Measurements from ENCODE around the gene FANCD2.

Gene FANCD2

GRCh38 chr3:10136426-10137005 is 110.3 kb downstream of the FANCD2 start:
- Histone ChIP-seq H4K20me1 (no peaks in the 10 kb centered on the region), H3K4me1 (peaks cover 3% of the 10 kb centered on the region; the same call in 1 of the 2 replicates), H3K27ac (no peak overlapping the region), H3K36me3 (no peaks in the 10 kb centered on the region), H3K9ac (no peak overlapping the region), H3K4me2 (no peak overlapping the region), H3K4me3 (no peak overlapping the region), H3K27me3 (no peaks in the 10 kb centered on the region), H3K9me3 (peaks cover 3% of the 10 kb centered on the region; the same call in 1 of the 2 replicates)
- no peak for TF ChIP-seq Cebpa-rat (IDR thresholded peaks at IDR 0.05)

- Histone ChIP-seq H3K27ac (no peak overlapping the region), H3K36me3 (no peaks in the 10 kb centered on the region), H3K4me1 (peaks cover 3% of the 10 kb centered on the region; the same call in 1 of the 2 replicates), H3K4me3 (no peak overlapping the region), H3K9ac (no peak overlapping the region), H3K4me2 (no peak overlapping the region), H3K27me3 (no peaks in the 10 kb centered on the region), H3K9me3 (peaks cover 3% of the 10 kb centered on the region; the same call in 1 of the 2 replicates), H4K20me1 (peaks cover 2% of the 10 kb centered on the region; the same call in 1 of the 2 replicates)
- no peak for TF ChIP-seq Cebpa-rat (IDR thresholded peaks at IDR 0.05)
These were observed 110.9 kb downstream of the FANCD2 start for GRCh38 chr3:10137178-10137577.

GRCh38 chr3:10140996-10141546 is 114.8 kb downstream of the FANCD2 start:
- Histone ChIP-seq H3K9ac (no peak overlapping the region), H3K4me2 (peak overlapping the region; percentile 87), H3K9me3 (peaks cover 3% of the 10 kb centered on the region; the same call in 1 of the 2 replicates), H4K20me1 (peaks cover 41% of the 10 kb centered on the region), H3K36me3 (peaks cover 27% of the 10 kb centered on the region), H3K27me3 (no peaks in the 10 kb centered on the region), H3K4me3 (peak overlapping the region; percentile 83; the same call in 1 of the 2 replicates), H3K27ac (peak overlapping the region; percentile 92), H3K4me1 (peaks cover 37% of the 10 kb centered on the region)
- TF ChIP-seq Cebpa-rat (IDR thresholded peaks at IDR 0.05): no peak

GRCh38 chr3:10142707-10143560 is 116.7 kb downstream of the FANCD2 start:
- Histone ChIP-seq H3K27me3 (no peaks in the 10 kb centered on the region), H3K36me3 (peaks cover 46% of the 10 kb centered on the region), H4K20me1 (peaks cover 60% of the 10 kb centered on the region), H3K4me3 (peak overlapping the region; percentile 83), H3K9ac (peak overlapping the region; percentile 94), H3K27ac (peak overlapping the region; percentile 92), H3K4me2 (peak overlapping the region; percentile 87), H3K4me1 (peaks cover 39% of the 10 kb centered on the region), H3K9me3 (no peaks in the 10 kb centered on the region)
- TF ChIP-seq Cebpa-rat (IDR thresholded peaks at IDR 0.05): peak; percentile 52; the same call in 1 of the 2 replicates

- TF ChIP-seq Cebpa-rat (IDR thresholded peaks at IDR 0.05): no peak
- H3K4me3 ChIP-seq: no peak overlapping the region
- H3K4me2 ChIP-seq: peak overlapping the region; percentile 87; the same call in 1 of the 2 replicates
- H3K9ac ChIP-seq: no peak overlapping the region
- H3K9me3 ChIP-seq: no peaks in the 10 kb centered on the region
- H3K27ac ChIP-seq: no peak overlapping the region
- peaks cover 39% of the 10 kb centered on the region for H3K4me1 ChIP-seq
- no peaks in the 10 kb centered on the region for H3K27me3 ChIP-seq
- H3K36me3 ChIP-seq: peaks cover 71% of the 10 kb centered on the region
- H4K20me1 ChIP-seq: peaks cover 86% of the 10 kb centered on the region
These were observed 119.4 kb downstream of the FANCD2 start for GRCh38 chr3:10145685-10146084.

- H3K9ac ChIP-seq: no peak overlapping the region
- TF ChIP-seq Cebpa-rat (IDR thresholded peaks at IDR 0.05): no peak
- no peak overlapping the region for H3K4me2 ChIP-seq
- H3K4me1 ChIP-seq: peaks cover 23% of the 10 kb centered on the region
- H3K9me3 ChIP-seq: no peaks in the 10 kb centered on the region
- H3K27me3 ChIP-seq: no peaks in the 10 kb centered on the region
- H3K36me3 ChIP-seq: peaks cover 97% of the 10 kb centered on the region
- H3K27ac ChIP-seq: no peak overlapping the region
- H4K20me1 ChIP-seq: peaks cover 68% of the 10 kb centered on the region
- H3K4me3 ChIP-seq: no peak overlapping the region
These were observed 123.0 kb downstream of the FANCD2 start for GRCh38 chr3:10149226-10149625.

- Histone ChIP-seq H3K4me2 (no peak overlapping the region), H3K4me3 (no peak overlapping the region), H3K36me3 (peaks cover 93% of the 10 kb centered on the region), H3K4me1 (peaks cover 6% of the 10 kb centered on the region; the same call in 1 of the 2 replicates), H3K27me3 (no peaks in the 10 kb centered on the region), H3K27ac (no peak overlapping the region), H3K9me3 (no peaks in the 10 kb centered on the region), H4K20me1 (peaks cover 50% of the 10 kb centered on the region), H3K9ac (no peak overlapping the region)
- no peak for TF ChIP-seq Cebpa-rat (IDR thresholded peaks at IDR 0.05)
These were observed 124.8 kb downstream of the FANCD2 start for GRCh38 chr3:10150987-10151386.

Data from BLaER1 (cell line).